Measurements from ENCODE around the gene UPK3A.

- no peak for TF ChIP-seq EZH2 (IDR thresholded peaks at IDR 0.05; ENCODE audit: borderline replicate concordance, control insufficient read depth, low read depth, low read length)
- TF ChIP-seq, protein P1, sequence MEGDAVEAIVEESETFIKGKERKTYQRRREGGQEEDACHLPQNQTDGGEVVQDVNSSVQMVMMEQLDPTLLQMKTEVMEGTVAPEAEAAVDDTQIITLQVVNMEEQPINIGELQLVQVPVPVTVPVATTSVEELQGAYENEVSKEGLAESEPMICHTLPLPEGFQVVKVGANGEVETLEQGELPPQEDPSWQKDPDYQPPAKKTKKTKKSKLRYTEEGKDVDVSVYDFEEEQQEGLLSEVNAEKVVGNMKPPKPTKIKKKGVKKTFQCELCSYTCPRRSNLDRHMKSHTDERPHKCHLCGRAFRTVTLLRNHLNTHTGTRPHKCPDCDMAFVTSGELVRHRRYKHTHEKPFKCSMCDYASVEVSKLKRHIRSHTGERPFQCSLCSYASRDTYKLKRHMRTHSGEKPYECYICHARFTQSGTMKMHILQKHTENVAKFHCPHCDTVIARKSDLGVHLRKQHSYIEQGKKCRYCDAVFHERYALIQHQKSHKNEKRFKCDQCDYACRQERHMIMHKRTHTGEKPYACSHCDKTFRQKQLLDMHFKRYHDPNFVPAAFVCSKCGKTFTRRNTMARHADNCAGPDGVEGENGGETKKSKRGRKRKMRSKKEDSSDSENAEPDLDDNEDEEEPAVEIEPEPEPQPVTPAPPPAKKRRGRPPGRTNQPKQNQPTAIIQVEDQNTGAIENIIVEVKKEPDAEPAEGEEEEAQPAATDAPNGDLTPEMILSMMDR (IDR thresholded peaks at IDR 0.05 in 2 of 3, conservative IDR thresholded peaks at IDR 0.05 in 1 of 3; ENCODE audit: control insufficient read depth in 2 of 3, extremely low read depth in 1 of 3, insufficient read depth in 1 of 3, low read depth in 3 of 3, low read length in 3 of 3), result no peak
- TF ChIP-seq POLR2A (IDR thresholded peaks at IDR 0.05; ENCODE audit: low read depth, low read length), result peak; percentile 49; the same call in 1 of the 2 replicates
- TF ChIP-seq MTA3 (IDR thresholded peaks at IDR 0.05; ENCODE audit: borderline replicate concordance, low read length), result no peak
- no peak for TF ChIP-seq FOS (IDR thresholded peaks at IDR 0.05; ENCODE audit: borderline replicate concordance, extremely low read depth, insufficient read length)
- no peak for TF ChIP-seq CBX3 (IDR thresholded peaks at IDR 0.05; ENCODE audit: borderline replicate concordance, low read depth)
- no peak for TF ChIP-seq ZBTB33 (IDR thresholded peaks at IDR 0.05)
These were observed 48.9 kb upstream of the UPK3A start for GRCh38 chr22:45235851-45236342.
